ENCODE results near the gene ADGRA1.

DNA sequence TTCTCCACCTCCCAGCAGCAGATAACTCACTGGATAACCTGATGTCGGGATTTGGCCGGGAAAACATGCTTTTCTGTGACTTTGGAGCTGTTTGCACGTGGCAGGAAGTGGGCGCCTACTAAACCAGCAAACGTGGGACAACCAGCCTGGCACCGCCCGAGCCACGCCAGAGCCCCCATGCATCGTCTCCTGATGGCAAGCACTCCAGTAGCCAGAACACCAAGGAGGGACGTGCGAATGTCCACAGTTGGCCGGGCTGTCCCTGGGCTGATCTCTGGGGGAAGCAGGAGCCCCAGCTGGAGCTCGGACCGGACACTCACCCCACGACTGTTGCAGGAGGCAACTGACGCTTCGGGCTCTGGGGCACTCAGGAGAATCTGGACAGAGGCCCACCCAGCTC lies 7.1 kb downstream of the ADGRA1 start:
- TF ChIP-seq, protein P1, sequence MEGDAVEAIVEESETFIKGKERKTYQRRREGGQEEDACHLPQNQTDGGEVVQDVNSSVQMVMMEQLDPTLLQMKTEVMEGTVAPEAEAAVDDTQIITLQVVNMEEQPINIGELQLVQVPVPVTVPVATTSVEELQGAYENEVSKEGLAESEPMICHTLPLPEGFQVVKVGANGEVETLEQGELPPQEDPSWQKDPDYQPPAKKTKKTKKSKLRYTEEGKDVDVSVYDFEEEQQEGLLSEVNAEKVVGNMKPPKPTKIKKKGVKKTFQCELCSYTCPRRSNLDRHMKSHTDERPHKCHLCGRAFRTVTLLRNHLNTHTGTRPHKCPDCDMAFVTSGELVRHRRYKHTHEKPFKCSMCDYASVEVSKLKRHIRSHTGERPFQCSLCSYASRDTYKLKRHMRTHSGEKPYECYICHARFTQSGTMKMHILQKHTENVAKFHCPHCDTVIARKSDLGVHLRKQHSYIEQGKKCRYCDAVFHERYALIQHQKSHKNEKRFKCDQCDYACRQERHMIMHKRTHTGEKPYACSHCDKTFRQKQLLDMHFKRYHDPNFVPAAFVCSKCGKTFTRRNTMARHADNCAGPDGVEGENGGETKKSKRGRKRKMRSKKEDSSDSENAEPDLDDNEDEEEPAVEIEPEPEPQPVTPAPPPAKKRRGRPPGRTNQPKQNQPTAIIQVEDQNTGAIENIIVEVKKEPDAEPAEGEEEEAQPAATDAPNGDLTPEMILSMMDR (IDR thresholded peaks at IDR 0.05) = no peak
- TF ChIP-seq POLR2A (IDR thresholded peaks at IDR 0.05) = no peak
